Parathyroid adenoma (tissue), 2 donors: ENCODE measurements around the gene SBK1.

Source experiments
- H2AFZ ChIP-seq: fragments of 300-600 bp; sonication (generic); one replicate; pipeline ENCODE4 v1.7.0; 2017; ENCODE audit warnings: antibody characterized with exemption, mild to moderate bottlenecking
- H3K27ac ChIP-seq: fragments of 300-600 bp; sonication (generic); one replicate; pipeline ENCODE4 v1.7.0; 2017
- H3K27me3 ChIP-seq: fragments of 300-600 bp; sonication (generic); one replicate; pipeline ENCODE4 v1.7.0; 2017; ENCODE audit warnings: low read length; ENCODE audit not compliant: control insufficient read depth, insufficient read depth
- H3K36me3 ChIP-seq: fragments of 300-600 bp; sonication (generic); one replicate; pipeline ENCODE4 v1.7.0; 2017; ENCODE audit warnings: low read length; ENCODE audit not compliant: control insufficient read depth, insufficient read depth
- H3K4me1 ChIP-seq: fragments of 300-600 bp; sonication (generic); one replicate; pipeline ENCODE4 v1.7.0; 2017; ENCODE audit warnings: control low read depth
- H3K4me2 ChIP-seq: fragments of 300-600 bp; sonication (generic); one replicate; pipeline ENCODE4 v1.7.0; 2017; ENCODE audit warnings: low read length
- H3K4me3 ChIP-seq: fragments of 300-600 bp; sonication (generic); one replicate; pipeline ENCODE4 v1.7.0; 2017; ENCODE audit warnings: low read depth, low read length
- H3K79me2 ChIP-seq: fragments of 300-600 bp; sonication (generic); one replicate; pipeline ENCODE4 v1.7.0; 2017; ENCODE audit warnings: control low read depth
- H3K9ac ChIP-seq: fragments of 300-600 bp; sonication (generic); one replicate; pipeline ENCODE4 v1.7.0; 2017; ENCODE audit warnings: mild to moderate bottlenecking
- H3K9me3 ChIP-seq: fragments of 300-600 bp; sonication (generic); one replicate; pipeline ENCODE4 v1.7.0; 2017; ENCODE audit warnings: low read length; ENCODE audit not compliant: control insufficient read depth
- CTCF ChIP-seq: fragments of 300-600 bp; sonication (generic); IDR thresholded peaks from one replicate; pipeline ENCODE4 v1.7.0; 2017; ENCODE audit warnings: antibody characterized with exemption, mild to moderate bottlenecking
- donor health status: primary hyperparathyroidism.

Gene SBK1

GRCh38 chr16:28280881-28281836 is 11.2 kb upstream of the SBK1 start:
- no peak for TF ChIP-seq CTCF
- no peaks in the 10 kb centered on the region for H3K9me3 ChIP-seq
- H3K79me2 ChIP-seq, result no peaks in the 10 kb centered on the region

GRCh38 chr16:28282045-28282444 is 10.3 kb upstream of the SBK1 start:
- Histone ChIP-seq H3K9ac (no peak overlapping the region), H3K36me3 (no peaks in the 10 kb centered on the region), H3K9me3 (no peaks in the 10 kb centered on the region), H3K4me1 (no peaks in the 10 kb centered on the region), H3K4me3 (no peak overlapping the region), H3K27me3 (no peaks in the 10 kb centered on the region), H3K27ac (no peak overlapping the region), H3K79me2 (no peaks in the 10 kb centered on the region), H3K4me2 (no peak overlapping the region), H2AFZ (no peak overlapping the region)
- TF ChIP-seq CTCF, result no peak

More at GRCh38 chr16:28280881-28281836, 11.2 kb upstream of the SBK1 start:
- no peaks in the 10 kb centered on the region for H3K36me3 ChIP-seq
- H3K4me2 ChIP-seq, result no peak overlapping the region
- H3K9ac ChIP-seq, result no peak overlapping the region
- no peak overlapping the region for H3K27ac ChIP-seq
- H3K4me3 ChIP-seq, result no peak overlapping the region
- H3K4me1 ChIP-seq, result no peaks in the 10 kb centered on the region
- H2AFZ ChIP-seq, result no peak overlapping the region
- no peaks in the 10 kb centered on the region for H3K27me3 ChIP-seq

- H3K79me2 ChIP-seq, result no peaks in the 10 kb centered on the region
- no peak overlapping the region for H3K4me2 ChIP-seq
- no peaks in the 10 kb centered on the region for H3K4me1 ChIP-seq
- H3K36me3 ChIP-seq, result no peaks in the 10 kb centered on the region
- H3K4me3 ChIP-seq, result no peak overlapping the region
- no peak overlapping the region for H3K27ac ChIP-seq
- no peak for TF ChIP-seq CTCF
- H2AFZ ChIP-seq, result no peak overlapping the region
- H3K9me3 ChIP-seq, result no peaks in the 10 kb centered on the region
- no peaks in the 10 kb centered on the region for H3K27me3 ChIP-seq
- H3K9ac ChIP-seq, result no peak overlapping the region
These were observed 9.2 kb upstream of the SBK1 start for GRCh38 chr16:28283173-28283572.

GRCh38 chr16:28283798-28284577 is 8.3 kb upstream of the SBK1 start:
- H3K4me2 ChIP-seq, result no peak overlapping the region
- TF ChIP-seq CTCF, result no peak
- H3K27me3 ChIP-seq, result no peaks in the 10 kb centered on the region
- H3K27ac ChIP-seq, result no peak overlapping the region
- no peaks in the 10 kb centered on the region for H3K36me3 ChIP-seq
- no peaks in the 10 kb centered on the region for H3K79me2 ChIP-seq
- no peaks in the 10 kb centered on the region for H3K9me3 ChIP-seq
- H3K4me1 ChIP-seq, result no peaks in the 10 kb centered on the region
- no peak overlapping the region for H3K4me3 ChIP-seq
- no peak overlapping the region for H2AFZ ChIP-seq
- H3K9ac ChIP-seq, result no peak overlapping the region
